ENCODE results near the gene RBFOX2.

RBFOX2 gene

GRCh38 chr22:35695202-35695601 is 333.4 kb downstream of the RBFOX2 start:
- DNase-seq (ENCODE audit: low read depth), result no peak

- DNase-seq (ENCODE audit: low read depth), result no peak
Measured at GRCh38 chr22:35690001-35690400, 338.6 kb downstream of the RBFOX2 start.

GRCh38 chr22:35688913-35689675 is 339.5 kb downstream of the RBFOX2 start:
- no peak for DNase-seq (ENCODE audit: low read depth)

Data from stimulated activated CD8-positive, alpha-beta memory T cell treated with anti-CD3 and anti-CD28 coated beads, Interleukin-4, amount 100 ng/mL, for 24 hours (primary cell).